Measurements from ENCODE around the gene TSSC4.

TSSC4 gene

DNA sequence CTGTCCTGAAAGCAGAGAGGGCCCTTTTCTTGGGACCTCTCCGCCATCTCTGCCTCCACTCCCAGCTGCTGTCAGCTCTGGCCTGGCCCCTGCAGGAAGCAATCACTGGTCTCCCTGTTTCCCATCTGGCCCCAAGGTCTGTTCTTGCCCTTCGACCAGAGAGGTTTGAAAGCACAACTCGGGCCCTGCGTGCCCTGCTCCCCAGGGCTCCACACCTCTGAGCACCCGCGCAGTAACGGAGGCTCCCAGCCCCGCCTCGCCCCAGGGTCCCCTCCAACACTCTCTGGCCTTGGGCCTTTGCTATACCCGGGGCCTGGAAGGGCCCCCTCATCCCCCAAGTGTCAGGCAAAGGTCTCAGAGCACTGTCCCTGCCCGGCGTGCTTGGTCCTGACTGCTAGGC, 31.2 kb upstream of the TSSC4 start:
- no peak for DNase-seq (ENCODE audit: low spot score)

DNA sequence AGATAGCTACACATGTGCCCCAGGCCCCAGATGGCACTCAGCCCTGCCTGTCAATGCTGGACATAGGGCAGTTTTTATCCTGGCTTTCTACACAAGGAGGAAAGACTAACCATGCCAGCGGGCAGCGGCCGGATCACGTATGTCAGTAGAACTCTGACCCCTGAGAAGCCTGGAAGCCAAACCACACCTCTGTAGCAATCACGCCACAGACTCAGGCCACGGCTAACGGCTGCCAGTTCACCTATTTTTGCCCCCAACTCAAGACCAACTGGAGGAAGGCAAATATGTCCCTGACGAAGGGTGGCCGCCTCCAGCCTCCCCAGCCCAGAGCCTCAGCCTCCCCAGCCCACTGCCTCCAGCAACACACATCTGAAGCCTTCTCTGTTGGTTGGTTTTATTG, 30.7 kb upstream of the TSSC4 start:
- DNase-seq (ENCODE audit: low spot score) = no peak

DNA sequence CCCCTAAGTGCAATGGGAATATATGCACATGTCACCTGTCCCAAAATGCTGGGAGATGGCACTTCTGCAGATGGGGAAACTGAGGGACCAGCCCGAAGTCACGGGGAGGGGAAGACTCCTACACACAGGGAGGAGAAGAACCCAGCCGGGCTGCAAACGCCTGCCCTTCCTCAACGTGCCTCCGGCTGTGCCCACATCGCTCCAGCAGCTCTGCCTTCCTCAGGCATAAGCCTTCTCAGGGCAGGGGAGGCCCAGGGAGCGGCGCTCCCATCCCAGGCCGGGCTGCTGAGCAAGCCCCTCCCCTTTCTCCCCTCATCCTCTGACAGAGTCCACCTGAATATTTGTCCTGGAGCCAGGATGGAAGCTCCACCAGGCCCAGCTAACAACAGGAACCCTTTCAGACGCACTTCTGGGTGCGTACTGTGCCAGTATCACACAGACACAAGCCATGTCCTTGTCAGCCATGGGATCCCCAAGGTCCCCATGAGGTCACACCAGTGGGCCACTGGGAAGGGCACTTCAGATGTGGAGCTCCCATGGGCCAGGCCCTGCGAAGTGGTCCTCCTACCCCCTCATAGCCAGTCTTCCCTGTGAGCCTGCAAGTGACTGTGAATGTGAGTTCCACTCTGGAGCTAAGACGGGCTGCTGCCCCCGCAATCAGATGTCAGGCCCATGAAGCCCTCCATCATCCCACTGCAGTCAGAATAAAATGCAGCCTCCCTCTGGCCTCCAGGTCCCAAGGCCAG, 25.9 kb upstream of the TSSC4 start:
- no peak for DNase-seq (ENCODE audit: low spot score)

DNA sequence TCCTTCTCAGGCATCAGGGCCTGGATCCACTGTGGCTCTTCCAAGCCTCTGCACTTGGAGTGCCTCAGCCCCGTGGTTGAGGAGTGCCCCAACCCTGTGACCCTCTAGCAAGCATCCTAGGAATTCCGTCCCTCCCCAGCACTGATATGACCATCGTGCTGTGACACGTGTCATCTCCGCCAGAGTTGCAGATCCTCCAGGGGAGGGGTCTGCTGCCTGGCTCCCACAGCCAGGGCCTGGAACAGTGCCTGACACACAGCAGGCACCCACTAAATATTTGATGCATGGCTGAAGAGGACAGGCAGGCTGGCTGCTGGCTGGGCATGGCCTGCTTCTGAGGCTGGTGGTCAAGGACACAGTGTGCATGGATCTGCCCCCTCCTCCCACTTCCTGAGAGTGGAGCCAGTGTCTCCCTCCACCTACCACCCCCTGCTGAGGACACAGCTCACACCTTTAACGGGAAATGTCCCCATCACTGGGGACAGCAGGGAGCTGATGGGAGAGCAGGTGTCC, 25.2 kb upstream of the TSSC4 start:
- no peak for DNase-seq (ENCODE audit: low spot score)

DNA sequence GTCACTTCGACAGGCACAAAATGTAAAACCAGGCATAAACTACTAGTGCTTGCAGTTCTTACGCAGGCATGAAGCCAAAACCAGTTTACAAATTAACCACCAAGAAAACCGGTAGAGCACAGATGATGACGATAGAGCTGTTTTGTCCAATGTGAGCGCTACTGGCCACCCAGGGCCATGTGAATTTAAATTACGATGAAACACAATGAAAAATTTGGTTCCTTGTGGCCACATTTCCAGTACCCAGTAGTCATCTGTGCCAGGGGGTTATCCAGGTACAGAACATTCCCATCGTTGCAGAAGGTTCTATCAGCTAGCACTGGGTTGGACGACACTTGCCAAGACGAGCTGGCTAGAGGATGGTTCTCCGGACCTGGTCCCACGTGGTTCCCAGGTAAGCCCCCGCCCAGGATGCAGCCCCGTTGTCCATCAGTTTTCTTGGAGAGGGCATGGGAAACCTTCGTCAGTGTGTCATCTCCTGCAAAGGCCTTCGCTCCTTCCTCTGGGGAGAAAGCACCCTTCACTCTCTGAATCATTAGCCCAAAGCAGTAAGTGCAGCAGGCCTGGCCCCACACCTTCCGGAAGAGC, 24.5 kb upstream of the TSSC4 start:
- no peak for DNase-seq (ENCODE audit: low spot score)

DNA sequence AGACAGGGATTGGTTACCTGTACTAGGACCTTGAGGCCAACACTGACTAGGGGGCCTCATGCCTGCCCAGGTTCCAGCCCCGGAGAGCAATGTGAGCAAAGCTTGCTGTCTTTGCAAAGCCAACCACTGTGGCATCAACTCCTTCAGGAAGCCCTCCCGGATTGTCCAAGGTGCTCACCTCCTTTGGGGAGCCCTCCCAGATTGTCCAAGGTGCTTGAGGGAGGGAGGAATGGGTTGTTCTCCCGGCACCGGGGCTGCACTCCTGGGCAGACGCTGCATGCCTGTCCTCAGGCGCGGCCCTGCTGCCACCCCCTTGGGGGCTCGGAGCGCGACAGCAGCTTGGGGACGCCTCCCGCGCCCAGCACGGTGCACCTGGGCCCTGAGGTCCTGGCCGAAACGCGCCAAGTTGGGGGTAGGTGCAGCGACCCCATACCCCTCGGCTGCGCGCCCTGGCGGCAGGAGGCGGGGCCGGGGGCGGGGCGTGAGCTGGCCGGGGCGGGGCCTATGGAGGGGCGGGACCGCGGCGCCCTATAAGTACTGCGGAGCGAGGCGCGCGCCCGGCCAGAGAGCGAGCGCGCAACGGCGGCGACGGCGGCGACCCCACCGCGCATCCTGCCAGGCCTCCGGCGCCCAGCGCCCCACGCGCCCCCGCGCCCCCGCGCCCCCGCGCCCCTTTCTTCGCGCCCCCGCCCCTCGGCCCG, 23.6 kb upstream of the TSSC4 start, which contains the start of gene CD81:
TSS of gene CD81 (plus strand) at position 560 of the 701 bp plus-strand sequence. CDS start 240 bp downstream, outside the sequence.
- DNase-seq (ENCODE audit: low spot score) = peak; percentile 95

DNA sequence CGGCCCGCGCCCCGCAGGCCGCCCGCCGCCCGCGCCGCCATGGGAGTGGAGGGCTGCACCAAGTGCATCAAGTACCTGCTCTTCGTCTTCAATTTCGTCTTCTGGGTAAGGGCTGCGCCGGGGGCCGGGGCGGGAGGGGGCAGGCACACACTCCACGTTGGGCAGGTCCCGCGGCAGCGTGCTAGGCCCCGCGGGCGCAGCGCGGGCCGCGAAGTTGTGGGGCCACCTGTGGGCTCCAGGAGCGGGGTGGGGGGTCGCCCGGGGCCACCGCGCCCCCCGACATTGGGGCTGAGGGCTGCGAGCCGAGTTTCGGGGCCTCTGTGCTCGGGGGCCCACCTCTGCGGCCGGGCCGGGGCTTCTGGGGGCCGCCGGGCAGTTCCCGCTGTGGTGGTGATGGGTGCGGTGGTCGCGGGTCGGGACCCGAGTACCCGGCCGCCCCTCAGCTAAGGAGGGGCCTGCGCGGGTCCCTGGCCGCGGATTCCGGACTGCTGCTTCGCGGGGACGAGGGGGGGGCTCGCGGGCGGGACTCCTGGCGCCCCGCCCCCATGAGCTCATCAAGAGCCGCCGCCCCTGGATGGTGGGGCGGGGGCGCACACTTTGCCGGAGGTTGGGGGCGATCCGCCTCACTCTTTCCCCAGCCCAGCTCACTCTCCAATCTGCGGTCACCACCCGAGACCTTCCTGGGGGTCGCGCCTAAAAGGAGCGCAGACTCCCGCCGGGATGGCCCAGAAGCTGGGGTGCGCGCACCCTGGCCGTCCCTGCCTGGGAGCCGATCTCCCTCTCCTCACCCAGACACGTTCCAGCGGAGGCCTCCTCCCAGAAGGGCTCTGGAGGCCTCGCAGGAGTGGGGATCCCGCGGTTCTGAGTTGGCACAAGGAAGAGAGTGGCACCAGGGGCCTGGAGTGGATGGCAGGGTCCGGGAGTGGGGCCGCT, 22.8 kb upstream of the TSSC4 start:
- peak; percentile 86 for DNase-seq (ENCODE audit: low spot score)

DNA sequence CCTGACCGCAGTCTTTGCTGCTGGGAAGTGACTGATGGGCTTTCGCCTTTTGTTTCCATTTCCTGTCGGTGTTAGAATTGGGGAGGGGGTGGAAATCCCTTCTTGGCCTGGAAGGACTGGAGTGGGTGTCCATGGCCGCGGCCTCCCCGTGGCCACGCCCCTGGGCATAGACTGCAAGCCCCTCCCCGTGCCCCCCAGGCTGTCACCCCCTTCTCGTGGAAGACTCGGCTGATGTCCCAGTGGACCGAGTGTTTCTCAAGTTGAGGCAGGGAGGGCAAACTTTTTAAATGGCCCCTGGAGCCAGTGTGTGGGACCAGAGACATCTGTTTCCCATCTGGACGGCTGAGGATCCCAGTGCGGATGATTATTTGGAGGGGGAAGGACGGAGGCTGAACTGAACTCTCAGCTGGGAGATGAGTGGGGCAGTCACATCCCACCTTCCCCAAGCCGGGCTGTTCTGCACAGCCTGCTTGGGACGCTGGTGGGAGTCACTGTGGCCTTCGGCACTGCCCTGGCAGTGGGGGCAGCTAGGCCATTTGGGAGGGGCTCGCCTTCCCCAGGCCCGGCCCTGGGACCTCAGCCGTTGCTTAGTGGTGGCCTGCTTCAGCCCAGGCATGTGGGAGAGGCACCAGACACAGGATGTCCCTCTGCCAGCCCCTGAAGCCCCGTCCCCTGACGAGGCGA, 21.9 kb upstream of the TSSC4 start:
- DNase-seq (ENCODE audit: low spot score) = peak; percentile 77

DNA sequence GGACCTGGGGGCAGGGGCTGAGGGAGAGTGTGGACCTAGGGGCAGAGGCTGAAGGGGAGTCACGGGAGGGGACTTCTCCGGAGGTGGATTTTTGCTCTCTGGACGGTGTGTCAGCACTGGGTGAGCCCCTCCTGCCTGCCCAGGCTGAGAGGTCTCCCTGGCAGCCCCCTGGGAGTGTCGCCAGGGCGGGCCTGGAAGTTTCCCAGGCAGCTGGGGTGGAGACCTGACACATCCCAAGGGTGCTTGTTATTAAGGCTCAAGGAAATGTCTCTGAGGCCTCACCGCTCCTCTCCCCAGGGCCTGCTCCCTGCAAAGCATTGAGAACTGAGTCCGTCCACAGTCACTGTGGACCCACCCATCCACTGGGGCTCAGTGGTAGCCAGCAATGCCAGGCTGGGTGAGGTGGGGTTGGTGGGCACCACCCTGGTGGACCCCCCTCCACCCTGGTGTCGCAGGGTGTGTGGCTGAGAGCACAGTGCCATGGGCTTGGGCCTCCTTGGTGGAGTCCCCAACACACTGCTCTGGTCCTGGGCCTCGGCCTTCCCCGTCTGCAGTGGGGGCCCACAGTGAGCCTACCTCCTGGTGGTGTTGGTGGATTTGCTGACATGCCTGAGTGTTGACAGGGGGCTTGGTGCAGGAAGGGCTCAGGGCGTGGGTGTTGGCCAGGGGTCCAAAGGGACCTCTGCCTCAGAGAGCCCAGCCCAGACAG, 20.9 kb upstream of the TSSC4 start:
- no peak for DNase-seq (ENCODE audit: low spot score)

DNA sequence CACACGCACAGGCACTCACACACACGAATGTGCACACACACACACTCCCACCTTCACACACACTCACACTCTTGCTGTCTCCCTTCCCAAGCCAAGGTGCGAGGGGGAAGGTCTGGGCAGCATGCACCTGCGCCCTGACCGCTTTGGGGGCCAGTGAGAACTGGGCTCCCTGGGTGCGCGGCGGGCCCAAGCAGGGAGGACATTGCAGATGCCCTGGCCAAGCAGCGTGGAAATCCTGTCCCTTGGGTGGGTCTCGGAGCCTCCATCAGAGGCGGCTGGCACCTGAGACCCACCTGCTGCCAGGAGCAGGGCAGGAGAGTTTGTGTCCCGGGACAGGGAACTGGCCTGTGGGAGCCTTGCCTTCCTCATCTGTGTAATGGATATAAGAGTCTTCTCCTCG, 20.2 kb upstream of the TSSC4 start:
- DNase-seq (ENCODE audit: low spot score) = no peak

DNA sequence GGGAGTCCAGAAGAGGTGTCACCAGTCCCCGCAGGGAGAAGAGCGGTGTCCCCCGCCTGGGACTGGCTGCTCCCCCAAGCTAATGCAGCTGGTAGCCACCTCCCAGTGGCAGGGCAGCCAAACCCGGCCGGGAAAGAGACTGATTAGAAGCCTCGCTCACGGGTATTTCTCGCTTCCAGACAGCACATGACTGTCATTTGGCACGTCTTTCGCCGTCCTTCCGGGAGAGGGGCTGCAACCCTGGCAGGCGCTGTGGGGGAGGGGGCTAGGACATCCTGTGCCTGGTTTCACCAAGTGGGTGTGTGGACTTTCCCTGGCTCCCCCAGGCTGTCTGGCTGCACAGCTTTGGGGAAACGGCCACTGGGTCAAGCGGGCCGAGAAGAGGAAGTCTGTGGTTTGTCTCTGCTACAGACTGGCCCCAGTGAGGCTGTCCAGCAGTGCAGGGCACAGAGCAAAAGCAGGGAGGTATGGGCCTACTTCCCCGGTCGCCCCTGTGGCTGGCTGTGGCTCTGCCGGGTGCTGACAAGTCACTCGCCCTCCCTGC, 19.7 kb upstream of the TSSC4 start:
- DNase-seq (ENCODE audit: low spot score) = no peak

DNA sequence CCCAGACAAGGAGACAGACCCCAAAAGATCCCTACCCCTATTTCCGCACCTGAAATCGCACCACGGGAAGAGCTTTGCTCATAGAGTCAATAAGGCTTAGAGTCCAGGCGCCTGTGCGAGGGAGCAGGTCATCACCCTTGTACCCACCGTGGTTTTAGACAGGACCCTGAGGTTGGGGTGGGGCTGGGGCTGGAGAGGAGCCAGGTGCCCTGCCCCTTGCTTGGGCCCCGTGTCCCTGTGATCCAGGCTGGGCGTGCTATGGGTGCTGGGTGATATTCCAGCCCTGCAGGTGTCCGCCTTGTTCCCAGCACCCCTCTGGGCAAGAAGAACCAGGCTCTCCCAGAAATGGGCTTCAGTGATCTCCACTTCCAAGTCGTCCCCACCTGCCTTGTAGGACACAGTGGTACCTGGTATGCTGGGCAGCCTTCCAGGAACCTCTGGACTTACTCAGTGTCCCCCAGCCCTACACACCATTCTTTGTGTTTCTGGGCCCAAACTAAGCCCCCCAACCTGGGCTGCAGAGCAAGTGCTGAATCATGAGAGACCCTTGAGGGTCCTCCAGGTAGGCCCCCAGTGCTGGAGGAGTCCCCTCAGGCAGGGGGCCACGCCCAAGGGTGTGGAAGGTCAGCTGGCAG, 18.9 kb upstream of the TSSC4 start:
- DNase-seq (ENCODE audit: low spot score) = no peak

DNA sequence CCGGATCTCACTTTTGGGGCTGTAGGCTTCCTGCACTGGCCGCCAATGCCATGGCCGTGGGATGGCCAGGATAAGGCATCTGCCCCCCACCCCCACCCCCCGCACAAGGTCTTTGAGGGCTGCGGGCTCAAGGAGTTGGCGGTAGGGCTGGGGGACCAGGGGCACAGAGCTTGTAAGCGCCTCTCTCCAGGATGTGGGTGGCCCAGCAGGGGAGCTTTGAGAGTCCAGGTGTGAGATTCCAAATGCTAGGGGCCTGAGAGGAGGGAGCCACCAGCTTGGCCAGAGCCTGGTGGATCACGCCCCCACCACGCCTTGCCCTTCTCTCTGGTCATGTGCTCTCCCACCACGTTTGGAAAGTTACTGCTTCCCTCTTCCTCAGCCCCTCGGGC, 18.4 kb upstream of the TSSC4 start:
- DNase-seq (ENCODE audit: low spot score) = no peak

DNA sequence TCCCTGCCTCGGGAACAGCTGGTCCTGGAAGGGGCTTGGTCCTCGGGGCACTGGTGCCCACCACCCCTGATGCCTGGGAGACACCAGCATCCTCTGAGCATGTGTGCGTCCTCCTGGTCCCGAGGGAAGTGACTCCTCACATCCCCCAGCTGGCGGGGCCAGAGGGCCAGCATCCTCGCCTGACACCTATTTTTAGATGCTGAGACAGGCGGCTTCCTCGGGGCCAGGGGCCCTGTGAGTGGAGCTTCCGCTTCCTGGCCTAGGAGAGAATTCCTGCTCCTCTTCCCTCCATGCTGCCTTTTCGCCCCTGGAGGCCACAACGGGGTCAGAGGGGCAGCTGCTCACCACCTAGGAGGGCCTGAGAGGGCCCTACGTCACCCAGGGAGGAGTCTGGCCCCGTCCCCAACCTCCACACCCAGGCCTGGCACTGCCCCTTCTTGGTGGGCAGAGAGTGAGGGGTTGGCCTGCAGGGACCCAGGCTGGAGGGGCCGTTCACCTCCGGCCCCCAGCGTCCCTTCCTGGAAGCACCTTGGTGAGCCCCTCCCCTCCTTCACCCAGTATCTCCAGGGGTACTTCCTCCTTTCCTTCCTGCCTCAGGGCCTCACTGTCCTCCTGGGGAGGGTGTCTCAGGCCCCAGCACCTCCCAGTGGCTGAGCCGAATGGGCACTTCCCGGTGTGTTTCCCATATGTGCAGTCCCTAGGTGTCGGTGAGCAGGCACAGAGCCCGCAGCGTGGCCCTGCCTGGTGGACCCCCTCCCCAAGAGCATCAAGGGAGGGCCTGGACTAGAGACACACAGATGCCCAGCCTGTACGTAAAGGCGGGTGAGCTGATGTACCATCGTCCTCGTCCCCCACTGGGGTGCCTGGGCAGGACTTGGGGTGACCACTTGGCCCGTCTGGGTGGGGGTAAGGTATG, 17.4 kb upstream of the TSSC4 start:
- peak; percentile 71 for DNase-seq (ENCODE audit: low spot score)

DNA sequence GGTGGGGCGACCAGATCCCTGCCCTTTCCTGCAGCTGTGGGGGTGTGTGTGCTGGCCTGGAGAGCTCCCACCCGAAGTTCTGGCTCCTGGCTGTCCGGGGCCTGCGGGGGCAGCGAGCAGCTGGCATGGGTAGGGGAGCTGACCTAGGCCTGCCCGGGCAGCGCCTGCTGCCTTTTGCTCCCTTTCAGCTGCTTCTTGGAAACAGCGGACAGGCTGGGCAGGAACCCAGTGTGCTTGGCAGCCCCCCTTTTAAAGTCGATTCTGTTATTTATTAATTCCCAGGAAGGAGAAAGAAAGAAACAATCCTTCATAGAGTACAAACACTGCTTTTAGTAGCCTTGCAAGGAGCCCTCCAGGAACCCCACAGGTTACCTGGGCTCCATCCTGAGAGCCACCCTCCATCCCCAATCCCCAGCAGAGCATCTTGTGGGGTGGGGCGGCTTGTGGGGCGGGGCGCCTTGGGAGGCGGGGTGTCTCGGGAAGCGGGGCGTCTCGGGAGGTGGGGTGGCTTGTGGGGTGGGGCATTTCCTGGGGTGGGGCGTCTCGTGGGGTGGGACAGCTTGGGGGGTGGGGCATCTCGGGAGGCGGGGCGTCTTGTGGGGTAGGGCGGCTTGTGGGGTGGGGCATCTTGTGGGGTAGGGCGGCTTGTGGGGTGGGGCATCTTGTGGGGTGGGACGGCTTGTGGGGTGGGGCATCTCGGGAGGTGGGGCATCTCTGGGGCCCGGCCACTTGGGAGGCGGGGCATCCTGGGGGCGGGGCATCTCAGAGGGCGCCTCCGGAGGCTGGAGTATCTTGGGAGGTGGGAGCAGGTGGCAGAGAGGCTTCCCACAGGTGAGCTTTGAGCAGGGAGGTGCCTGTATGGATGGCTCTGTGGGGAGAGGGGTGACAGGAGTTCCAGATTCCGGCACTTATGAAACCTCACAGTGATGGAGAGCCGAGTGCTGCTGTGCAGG, 16.4 kb upstream of the TSSC4 start:
- no peak for DNase-seq (ENCODE audit: low spot score)

DNA sequence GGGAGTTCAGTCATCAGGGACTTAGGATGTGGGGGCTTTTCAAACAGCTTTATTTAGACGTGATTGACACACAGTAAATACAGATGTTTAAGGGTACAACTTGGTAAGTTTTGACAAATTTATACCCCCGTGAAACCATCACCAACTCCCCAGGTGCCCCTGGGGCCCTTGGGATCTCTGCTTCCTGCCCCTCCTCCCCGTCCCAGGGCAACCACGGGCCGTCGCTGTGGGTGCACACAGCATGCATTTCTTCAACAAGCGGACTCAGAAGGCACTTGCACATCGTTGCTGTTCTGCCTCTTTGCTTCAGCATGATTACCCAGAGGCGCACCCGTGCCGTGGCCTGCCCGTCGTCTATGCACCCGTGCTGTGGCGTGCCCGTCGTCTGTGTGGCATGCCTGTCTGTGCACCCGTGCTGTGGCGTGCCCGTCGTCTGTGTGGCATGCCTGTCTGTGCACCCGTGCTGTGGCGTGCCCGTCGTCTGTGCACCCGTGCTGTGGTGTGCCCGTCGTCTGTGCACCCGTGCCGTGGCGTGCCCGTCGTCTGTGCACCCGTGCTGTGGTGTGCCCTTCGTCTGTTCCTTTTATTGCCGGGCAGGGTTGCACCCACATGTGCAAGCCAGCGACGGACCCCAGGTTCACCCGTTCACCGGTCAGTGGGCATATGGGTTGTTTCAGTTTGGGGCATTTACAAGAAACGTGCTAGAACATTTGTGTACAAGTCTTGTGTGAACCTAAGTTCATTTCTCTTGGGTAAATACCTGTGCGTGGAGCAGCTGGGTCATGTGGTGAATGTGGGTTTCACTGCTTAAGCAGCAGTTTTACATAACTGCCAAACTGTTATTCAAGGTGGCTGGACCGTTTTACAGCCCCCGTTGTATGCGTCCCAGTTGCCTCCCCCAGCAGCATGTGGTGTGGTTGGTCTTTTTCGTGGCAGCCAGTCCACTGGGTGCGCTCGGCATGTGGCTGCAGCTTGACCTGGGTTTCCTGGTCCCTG, 15.1 kb upstream of the TSSC4 start:
- no peak for DNase-seq (ENCODE audit: low spot score)
